GM18951 (cell line): ENCODE measurements around the gene NXPH1.
"Not testable (repeated sequence)": the region's sequence is repeated elsewhere in the genome, so short reads cannot be mapped to it uniquely, and the experiment has no call there.

Experiments used
- POLR2A ChIP-seq: IDR thresholded peaks from 4 replicates; pipeline ENCODE4 v1.6.1; 2011; ENCODE audit warnings: mild to moderate bottlenecking; ENCODE audit not compliant: insufficient read length, insufficient read depth; ENCODE audit errors: extremely low read depth
- in situ Hi-C: fragments of 300-500 bp; cut with MboI; formaldehyde crosslinking; loops from one replicate; pipeline ENCODE4 v1.12.0; 2022; ENCODE audit warnings: low sequenced_read_pairs, mixed read lengths, inconsistent platforms; ENCODE audit not compliant: unreplicated experiment

NXPH1 gene

DNA sequence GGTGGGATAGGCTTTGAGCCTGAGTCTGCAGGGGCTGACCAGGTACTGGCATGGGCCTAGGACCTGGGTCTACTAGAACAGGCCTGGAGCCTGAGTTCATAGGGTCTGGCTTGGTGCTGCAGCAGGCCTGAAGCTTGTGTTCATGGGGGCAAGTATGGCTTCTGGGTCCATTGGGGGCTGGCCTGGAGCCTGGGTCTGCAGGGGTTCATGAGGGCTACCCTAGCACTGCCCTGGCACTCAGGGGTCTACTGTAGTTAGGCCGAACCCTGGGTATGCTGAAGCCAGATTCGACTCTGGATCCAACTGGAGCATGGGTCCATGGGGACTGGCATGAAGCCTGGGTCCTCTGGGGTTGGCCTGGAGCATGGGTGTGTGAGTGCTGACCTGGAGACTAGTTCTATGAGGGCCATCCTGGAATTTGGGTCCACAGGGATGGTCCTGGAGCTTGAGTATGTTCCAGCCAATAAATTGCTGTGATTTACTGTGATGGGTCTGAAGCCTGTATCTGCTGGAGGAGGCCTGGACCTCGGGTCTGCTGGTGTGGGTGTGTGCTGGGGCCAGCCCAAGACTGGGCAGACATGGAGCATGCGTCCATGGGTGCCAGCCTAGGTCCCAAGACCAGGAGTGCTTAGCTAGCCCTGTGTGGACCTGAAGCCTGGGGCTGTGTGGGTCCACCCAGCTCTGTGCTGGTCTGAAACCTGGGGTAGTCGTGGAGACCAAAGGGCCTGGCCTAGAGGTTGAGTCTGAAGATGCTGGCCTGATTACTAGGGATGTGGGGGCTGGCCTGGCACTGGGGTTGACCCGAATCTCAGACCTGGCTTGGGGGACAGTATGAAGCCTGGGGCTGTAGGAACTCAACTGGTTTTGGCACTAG lies 235.5 kb downstream of the NXPH1 start:
- TF ChIP-seq POLR2A = no peak
- in situ Hi-C loops = no loop called here

DNA sequence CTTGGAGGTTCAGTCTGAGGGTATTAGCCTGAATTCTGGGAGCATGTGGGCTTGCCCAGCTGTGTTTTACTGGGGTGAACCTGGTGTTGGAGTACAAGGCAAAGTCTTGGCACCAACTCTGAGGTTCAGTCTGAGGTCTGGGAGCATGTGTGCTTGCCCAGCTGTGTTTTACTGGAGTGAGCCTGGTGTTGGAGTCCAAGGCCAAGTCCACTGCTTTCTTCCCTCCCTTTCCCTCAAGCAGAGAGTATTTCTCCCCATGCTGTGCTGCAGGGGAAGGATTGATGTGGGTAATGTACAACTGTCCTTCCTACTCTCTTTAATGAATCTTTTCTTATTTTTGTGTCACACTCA lies 236.1 kb downstream of the NXPH1 start:
- in situ Hi-C loops = no loop called here
- TF ChIP-seq POLR2A = no peak

DNA sequence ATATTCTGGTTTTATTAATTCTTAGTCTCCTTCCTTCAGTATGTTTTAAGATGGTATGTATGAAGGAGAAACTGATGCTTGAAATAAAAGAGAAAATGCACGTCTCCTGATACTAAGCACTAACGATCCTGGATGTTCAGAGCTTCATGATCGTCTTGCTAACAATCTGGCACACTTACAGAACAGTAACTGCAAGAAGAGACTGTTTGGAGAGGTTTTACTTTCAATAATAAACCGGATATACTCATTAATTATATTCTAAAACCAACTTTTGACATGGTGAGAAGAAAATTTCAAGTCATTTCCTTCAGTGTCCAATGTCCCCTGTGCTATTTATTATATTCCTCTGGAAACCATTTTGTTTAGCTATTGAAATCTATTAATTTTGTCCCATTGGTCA lies 251.0 kb downstream of the NXPH1 start:
- TF ChIP-seq POLR2A = no peak
- in situ Hi-C loops = no loop called here

DNA sequence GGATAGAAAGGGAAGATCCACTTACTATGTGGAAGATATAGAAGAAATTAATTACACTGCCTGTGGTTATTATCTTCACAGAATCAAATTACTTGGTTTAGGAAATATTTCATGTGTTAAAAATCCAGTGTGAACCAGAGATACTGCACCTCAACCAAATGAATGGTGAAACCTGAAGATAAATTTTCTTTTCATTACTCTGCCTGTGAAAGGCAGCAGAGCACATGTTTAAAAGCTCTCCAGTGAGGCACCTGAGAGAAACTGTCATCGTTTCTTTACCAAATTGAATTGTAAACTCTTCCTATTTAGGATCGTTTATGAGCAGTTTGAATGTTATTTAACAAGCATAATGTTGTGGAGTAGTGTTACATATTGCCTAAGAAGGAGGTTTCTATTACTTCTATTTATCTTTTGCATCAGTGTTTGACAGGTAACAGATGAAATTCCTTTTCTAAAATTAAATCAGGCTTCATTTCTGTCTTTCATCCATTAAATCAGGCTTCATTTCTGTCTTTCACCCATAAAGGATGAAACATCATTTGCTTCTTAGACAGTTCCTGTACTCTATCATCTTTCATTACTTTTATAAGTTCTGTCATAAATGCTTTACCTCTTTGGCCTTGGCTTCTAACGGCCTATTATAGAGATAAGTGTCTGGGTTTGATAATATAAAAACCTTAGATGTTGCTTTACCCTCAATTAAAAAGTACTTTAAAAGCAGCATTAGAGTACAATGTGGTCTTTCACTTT lies 266.6 kb downstream of the NXPH1 start:
- in situ Hi-C loops = no loop called here
- TF ChIP-seq POLR2A = no peak

DNA sequence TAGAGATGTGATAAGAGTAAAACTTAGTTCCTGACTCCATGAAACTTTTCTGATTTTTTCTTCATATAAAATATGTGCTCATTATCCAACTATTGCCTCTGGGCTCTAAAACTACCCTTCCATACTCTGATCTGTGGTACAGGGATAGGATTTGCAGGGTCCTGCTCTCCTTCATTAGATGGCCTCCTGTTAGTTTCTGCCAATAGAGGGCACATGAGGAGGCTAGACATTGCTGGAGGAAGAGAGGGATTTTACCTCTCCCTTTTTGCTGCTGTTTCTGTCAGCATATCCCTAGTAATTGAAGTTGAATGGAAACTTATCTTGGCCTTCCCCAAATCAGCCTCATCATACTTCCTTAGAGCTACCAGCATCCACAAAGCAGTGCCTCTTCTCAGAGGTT lies 269.4 kb downstream of the NXPH1 start:
- no peak for TF ChIP-seq POLR2A
- in situ Hi-C loops = no loop called here

DNA sequence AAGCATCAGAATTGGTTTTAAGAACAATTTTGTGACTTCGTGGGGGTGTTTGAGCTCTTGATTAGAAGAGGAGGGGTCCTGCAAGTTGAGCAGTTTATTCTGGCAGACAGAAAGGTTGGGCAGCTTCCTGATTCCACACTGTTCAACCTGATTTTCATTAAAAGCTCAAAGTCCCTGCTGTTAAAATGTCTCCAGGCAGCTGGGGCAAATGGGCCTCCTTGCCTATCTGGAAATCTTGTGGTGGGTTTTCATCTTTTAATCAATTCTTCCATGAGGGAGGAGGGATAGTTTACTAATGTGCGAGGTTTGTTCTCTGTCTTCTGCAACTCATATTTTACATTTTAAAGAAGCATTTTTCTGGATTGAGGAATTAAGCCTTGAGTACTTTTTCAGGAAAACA lies 276.7 kb downstream of the NXPH1 start:
- in situ Hi-C loops = no loop called here
- TF ChIP-seq POLR2A = no peak

DNA sequence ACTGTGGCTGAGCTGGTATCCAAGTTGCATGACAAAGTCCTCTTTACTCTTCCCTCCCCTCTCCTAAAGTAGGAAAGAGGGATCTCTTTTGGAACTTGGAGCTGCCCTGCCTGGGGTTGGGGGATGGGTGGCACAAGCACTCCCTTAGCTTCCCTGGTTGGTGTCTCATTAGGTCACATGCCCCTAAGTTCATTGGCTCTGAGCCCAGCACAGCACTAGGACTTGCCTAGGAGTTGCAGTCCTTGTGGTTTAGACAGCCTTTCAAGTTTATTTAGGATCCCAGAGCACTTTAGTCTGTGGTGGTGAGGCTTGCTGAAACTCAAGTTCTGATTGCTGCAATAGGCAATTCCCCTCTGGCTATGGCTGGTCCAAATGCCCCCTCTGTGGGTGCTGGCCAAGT lies 281.4 kb downstream of the NXPH1 start:
- in situ Hi-C loops = no loop called here
- no peak for TF ChIP-seq POLR2A

DNA sequence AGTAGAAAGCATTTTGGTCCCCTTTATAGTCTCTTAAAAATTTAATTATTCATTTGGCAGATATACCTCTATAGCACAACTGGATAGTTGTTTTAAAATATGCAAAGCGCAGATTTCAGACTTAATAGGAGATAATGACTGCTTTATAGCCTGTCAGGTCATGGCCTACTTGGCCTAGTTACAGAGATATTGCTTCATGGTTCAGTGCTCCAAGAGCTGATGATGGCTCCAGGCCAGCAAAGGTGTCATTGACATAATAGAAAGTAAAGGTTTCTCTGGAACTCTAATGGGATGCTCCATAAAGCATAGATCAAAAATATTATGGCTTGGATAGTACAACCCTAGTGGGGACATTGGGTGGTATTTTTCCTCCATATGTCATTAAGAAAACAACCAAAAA lies 285.7 kb downstream of the NXPH1 start:
- in situ Hi-C loops = no loop called here
- no peak for TF ChIP-seq POLR2A

DNA sequence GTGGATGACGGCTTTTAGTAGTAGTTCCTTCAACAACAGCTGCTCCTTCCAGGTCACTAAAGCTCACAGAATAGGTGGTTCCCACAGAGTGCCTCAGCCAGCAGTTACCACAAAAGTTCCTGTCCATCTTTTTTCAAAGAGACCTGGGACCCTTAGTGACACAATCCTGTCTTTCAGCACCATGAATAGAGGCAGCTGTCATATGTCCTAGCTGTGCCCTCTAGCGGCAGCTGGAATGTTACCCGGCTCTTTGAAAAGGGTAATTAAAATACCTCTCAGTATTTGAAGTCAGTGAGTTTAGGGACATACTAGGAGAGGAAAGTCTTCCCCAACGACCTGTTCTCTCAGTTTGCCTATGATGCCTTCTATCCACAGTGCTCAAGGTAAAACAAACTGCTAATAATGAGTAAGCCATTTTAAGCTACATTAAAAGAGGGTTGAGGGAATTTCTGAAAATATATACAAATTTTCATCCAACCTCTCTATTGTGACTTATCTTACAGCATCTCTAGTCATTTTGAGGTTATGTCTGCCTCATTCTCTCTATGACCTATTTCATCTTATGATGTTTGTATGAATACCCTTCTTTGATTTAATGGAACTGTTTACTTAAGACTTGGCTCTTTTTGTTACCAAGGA lies 290.8 kb downstream of the NXPH1 start:
- in situ Hi-C loops = no loop called here
- no peak for TF ChIP-seq POLR2A

DNA sequence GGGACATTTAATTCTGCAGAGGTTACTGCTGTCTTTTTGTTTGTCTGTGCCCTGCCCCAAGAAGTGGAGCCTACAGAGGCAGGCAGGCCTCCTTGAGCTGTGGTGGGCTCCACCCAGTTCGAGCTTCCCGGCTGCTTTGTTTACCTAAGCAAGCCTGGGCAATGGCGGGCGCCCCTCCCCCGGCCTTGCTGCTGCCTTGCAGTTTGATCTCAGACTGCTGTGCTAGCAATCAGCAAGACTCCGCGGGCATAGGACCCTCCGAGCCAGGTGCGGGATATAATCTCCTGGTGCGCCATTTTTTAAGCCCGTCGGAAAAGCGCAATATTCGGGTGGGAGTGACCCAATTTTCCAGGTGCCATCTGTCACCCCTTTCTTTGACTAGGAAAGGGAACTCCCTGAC lies 298.3 kb downstream of the NXPH1 start:
- in situ Hi-C loops = not testable (repeated sequence)

DNA sequence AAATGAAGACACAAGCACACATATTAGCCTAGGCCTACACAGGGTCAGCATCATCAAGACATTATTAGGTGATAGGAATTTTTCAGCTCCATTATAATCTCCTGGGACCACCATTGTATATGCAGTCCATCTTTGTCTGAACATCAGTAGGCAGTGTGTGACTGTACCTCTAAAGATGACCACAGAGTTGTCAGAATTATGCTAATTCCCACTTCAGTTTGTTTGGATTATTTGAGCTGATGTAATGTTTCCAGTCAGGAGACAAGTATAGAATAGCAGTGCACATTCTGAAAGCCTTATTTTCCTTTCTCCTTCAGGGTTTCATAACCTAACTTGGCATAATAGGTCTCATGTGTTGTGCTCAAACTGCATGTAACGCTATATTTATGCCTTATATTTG lies 306.4 kb downstream of the NXPH1 start:
- no peak for TF ChIP-seq POLR2A
- in situ Hi-C loops = no loop called here

DNA sequence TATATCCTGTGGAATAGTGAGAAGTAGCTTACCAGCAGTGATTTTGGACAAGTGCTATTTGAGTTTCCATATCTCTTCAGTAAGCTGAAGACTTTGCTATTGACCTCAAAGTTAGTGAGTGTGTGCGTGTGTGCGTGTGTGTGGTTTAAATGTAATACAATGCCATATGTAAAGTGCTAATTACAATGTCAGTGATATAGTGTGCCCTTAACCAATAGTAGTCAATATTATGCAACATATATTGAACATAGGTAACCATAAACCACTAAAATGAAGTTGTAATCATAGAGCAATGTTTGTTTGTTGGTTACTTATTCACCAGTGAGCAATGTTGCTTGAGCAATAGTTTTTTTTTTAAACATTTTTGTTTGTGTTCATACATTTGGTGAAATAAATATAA lies 309.4 kb downstream of the NXPH1 start:
- no peak for TF ChIP-seq POLR2A
- in situ Hi-C loops = no loop called here

DNA sequence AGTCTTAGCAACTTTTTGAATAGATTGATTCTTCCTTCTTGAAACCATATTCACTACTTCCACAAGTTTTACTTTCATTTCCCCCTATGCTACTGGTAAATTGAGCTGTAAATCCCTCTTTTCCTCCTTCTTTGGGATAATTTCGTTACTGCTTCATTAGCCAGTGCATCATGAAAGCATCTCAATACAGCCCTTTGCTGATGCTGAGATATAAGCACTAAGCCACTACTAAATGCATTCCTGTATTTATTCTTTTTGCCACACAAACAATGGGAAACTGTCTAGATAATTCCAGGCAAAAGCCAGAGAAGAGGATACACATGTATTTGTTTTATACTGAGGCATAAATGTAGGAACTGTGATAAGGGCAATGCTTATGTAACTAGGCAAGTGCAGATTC lies 313.9 kb downstream of the NXPH1 start:
- no peak for TF ChIP-seq POLR2A
- in situ Hi-C loops = no loop called here
